ENCODE measurements around the gene SUCNR1. TPM values are rescaled to one million over a fixed set of nuclear protein-coding genes. Genes with fewer than 3 reads are reported as not detected.

Gene SUCNR1
- total and polyA plus RNA-seq, 2 donors (not counting 1 experiment from before 2014, with no cell fraction given), result not detected

DNA sequence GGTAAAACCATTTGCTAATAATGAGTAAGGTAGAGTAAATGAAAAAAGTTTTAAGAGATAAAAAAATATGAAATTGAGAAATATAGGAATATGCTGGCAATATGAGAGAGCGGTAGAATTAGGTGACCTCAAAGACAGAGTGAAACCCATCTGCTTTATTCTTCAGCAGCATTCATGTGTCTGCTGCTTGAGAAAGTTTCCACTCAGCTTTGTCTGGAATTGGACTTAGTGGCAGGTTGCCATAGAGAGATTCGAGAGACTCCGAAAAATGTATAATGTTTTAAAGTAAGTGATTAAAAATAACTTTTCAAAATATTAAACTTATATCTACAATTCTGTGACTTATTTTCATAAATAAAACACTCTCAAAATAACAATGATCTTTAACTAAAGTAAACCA, 5.0 kb downstream of the SUCNR1 start:
- ChIA-PET CTCF (no interaction called here), POLR2A (no interaction called here)
- no peaks in the 10 kb centered on the region for H3K9me3 Mint-ChIP-seq (ENCODE audit: insufficient read depth)
- Histone ChIP-seq H3K4me3 (ENCODE audit: control extremely low read depth in 1 of 5, extremely low read depth in 1 of 5, insufficient read depth in 1 of 5, low read depth in 2 of 5, low read length in 4 of 5) (no peak overlapping the region), H3K9me3 (ENCODE audit: control extremely low read depth in 1 of 3, control insufficient read depth in 2 of 3, insufficient read depth in 1 of 3, low read length in 2 of 3) (no peaks in the 10 kb centered on the region), H3K9ac (ENCODE audit: low read length) (no peak overlapping the region), H3K4me1 (ENCODE audit: control insufficient read depth in 2 of 2, insufficient read depth in 2 of 2, low read length in 2 of 2) (peaks cover 5 to 13% of the 10 kb centered on the region in 2 donors), H4K20me1 (ENCODE audit: control insufficient read depth, insufficient read depth, low read length, poor library complexity, severe bottlenecking) (no peaks in the 10 kb centered on the region), H2AFZ (ENCODE audit: insufficient read depth, low read depth, low read length, poor library complexity, severe bottlenecking) (no peak overlapping the region), H3K79me2 (ENCODE audit: control insufficient read depth, insufficient read depth, low read length) (no peaks in the 10 kb centered on the region), H3K27me3 (replicated peaks in 1 of 4; ENCODE audit: control extremely low read depth in 1 of 4, control insufficient read depth in 3 of 4, insufficient read depth in 4 of 4, low read length in 3 of 4) (no peaks in the 10 kb centered on the region), H3K36me3 (replicated peaks in 1 of 2; ENCODE audit: control extremely low read depth in 1 of 2, control insufficient read depth in 1 of 2, extremely low read depth in 1 of 2, insufficient read depth in 2 of 2, low read length in 1 of 2) (no peaks in the 10 kb centered on the region), H3K27ac (ENCODE audit: low read length in 2 of 2) (no peak overlapping the region), H3K4me2 (replicated peaks; ENCODE audit: low read depth, low read length, poor library complexity, severe bottlenecking) (no peak overlapping the region)
- H3K4me1 Mint-ChIP-seq, result peaks cover 8% of the 10 kb centered on the region
- no peak overlapping the region for H3K27ac Mint-ChIP-seq
- ATAC-seq (ENCODE audit: low read depth) (no peak), DNase-seq (no peak)
- no peak for TF ChIP-seq EZH2 (IDR thresholded peaks at IDR 0.05; ENCODE audit: borderline replicate concordance, insufficient read depth, low read depth, low read length, poor library complexity, severe bottlenecking)
- TF ChIP-seq, protein P1, sequence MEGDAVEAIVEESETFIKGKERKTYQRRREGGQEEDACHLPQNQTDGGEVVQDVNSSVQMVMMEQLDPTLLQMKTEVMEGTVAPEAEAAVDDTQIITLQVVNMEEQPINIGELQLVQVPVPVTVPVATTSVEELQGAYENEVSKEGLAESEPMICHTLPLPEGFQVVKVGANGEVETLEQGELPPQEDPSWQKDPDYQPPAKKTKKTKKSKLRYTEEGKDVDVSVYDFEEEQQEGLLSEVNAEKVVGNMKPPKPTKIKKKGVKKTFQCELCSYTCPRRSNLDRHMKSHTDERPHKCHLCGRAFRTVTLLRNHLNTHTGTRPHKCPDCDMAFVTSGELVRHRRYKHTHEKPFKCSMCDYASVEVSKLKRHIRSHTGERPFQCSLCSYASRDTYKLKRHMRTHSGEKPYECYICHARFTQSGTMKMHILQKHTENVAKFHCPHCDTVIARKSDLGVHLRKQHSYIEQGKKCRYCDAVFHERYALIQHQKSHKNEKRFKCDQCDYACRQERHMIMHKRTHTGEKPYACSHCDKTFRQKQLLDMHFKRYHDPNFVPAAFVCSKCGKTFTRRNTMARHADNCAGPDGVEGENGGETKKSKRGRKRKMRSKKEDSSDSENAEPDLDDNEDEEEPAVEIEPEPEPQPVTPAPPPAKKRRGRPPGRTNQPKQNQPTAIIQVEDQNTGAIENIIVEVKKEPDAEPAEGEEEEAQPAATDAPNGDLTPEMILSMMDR (IDR thresholded peaks at IDR 0.05), result no peak
- intact Hi-C loops (cut with micrococcal nuclease), result no loop called here
- no peak overlapping the region for H3K4me3 Mint-ChIP-seq
- H3K27me3 Mint-ChIP-seq, result no peaks in the 10 kb centered on the region
- WGBS (ENCODE audit: insufficient coverage), result 100% methylated on average over 1 of the region's 3 CpGs

DNA sequence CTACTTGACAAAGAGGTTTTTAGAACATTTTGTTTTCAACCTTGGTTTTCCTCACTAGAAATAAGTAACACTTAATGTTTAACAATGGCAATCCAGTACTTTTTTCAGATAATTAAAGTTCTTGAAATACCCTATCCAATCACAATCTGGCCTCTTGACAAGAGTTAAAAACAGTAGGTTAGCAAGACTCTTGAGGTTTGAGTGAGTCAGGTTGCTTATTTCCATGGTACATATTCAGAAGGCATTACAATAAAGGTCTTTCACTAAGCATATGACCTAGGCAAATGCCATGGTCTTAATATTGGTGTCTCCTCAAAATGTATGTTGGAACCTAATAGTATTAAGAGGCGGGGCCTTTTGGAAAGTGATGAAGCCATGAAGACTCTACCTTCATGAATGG, 5.6 kb downstream of the SUCNR1 start:
- intact Hi-C loops (cut with micrococcal nuclease), result no loop called here
- Mint-ChIP-seq H3K9me3 (ENCODE audit: insufficient read depth) (no peaks in the 10 kb centered on the region), H3K4me1 (peaks cover 8% of the 10 kb centered on the region), H3K4me3 (no peak overlapping the region), H3K27me3 (no peaks in the 10 kb centered on the region), H3K27ac (no peak overlapping the region)
- DNase-seq, result no peak
- CTCF ChIA-PET, result no interaction called here
- Histone ChIP-seq H3K27me3 (replicated peaks in 1 of 4; ENCODE audit: control extremely low read depth in 1 of 4, control insufficient read depth in 3 of 4, insufficient read depth in 4 of 4, low read length in 3 of 4) (no peaks in the 10 kb centered on the region), H2AFZ (ENCODE audit: insufficient read depth, low read depth, low read length, poor library complexity, severe bottlenecking) (no peak overlapping the region), H3K27ac (ENCODE audit: low read length in 2 of 2) (no peak overlapping the region), H4K20me1 (ENCODE audit: control insufficient read depth, insufficient read depth, low read length, poor library complexity, severe bottlenecking) (no peaks in the 10 kb centered on the region), H3K4me3 (ENCODE audit: control extremely low read depth in 1 of 5, extremely low read depth in 1 of 5, insufficient read depth in 1 of 5, low read depth in 2 of 5, low read length in 4 of 5) (no peak overlapping the region), H3K36me3 (replicated peaks in 1 of 2; ENCODE audit: control extremely low read depth in 1 of 2, control insufficient read depth in 1 of 2, extremely low read depth in 1 of 2, insufficient read depth in 2 of 2, low read length in 1 of 2) (no peaks in the 10 kb centered on the region), H3K4me2 (replicated peaks; ENCODE audit: low read depth, low read length, poor library complexity, severe bottlenecking) (no peak overlapping the region), H3K9ac (ENCODE audit: low read length) (no peak overlapping the region), H3K4me1 (ENCODE audit: control insufficient read depth in 2 of 2, insufficient read depth in 2 of 2, low read length in 2 of 2) (peaks cover 5 to 13% of the 10 kb centered on the region in 2 donors), H3K79me2 (ENCODE audit: control insufficient read depth, insufficient read depth, low read length) (no peaks in the 10 kb centered on the region), H3K9me3 (ENCODE audit: control extremely low read depth in 1 of 3, control insufficient read depth in 2 of 3, insufficient read depth in 1 of 3, low read length in 2 of 3) (no peaks in the 10 kb centered on the region)
- ATAC-seq (ENCODE audit: low read depth), result no peak
- POLR2A ChIA-PET, result no interaction called here
- WGBS (ENCODE audit: insufficient coverage), result 100% methylated on average over 1 of the region's 1 CpG
- no peak for TF ChIP-seq EZH2 (IDR thresholded peaks at IDR 0.05; ENCODE audit: borderline replicate concordance, insufficient read depth, low read depth, low read length, poor library complexity, severe bottlenecking)
- TF ChIP-seq, protein P1 (IDR thresholded peaks at IDR 0.05), result no peak
